MM.1S (cell line): Measurements from ENCODE around the gene PRAMEF2.
"Not testable (repeated sequence)": the region's sequence is repeated elsewhere in the genome, so short reads cannot be mapped to it uniquely, and the experiment has no call there.

Experiments used
- DNase-seq: peaks from one replicate; pipeline ENCODE4 v3.0.0-alpha.2; 2015
- H2AFZ ChIP-seq: fragments of 300-600 bp; sonication (generic); 2 replicates; pipeline ENCODE4 v1.6.0; 2016; ENCODE audit warnings: antibody characterized with exemption, low read length
- H3F3A ChIP-seq: fragments of 300-600 bp; sonication (generic); 2 replicates; pipeline ENCODE4 v1.6.1; 2016; ENCODE audit warnings: mild to moderate bottlenecking, antibody characterized with exemption, low read length, moderate library complexity, mixed read lengths; ENCODE audit not compliant: insufficient read depth
- H3K27ac ChIP-seq: fragments of 300-600 bp; sonication (generic); 2 replicates; pipeline ENCODE4 v1.5.1; 2016; ENCODE audit warnings: mild to moderate bottlenecking, low read length
- H3K27me3 ChIP-seq: fragments of 300-600 bp; sonication (generic); replicated peaks from 2 replicates; pipeline ENCODE4 v1.6.0; 2016; ENCODE audit warnings: low read length; ENCODE audit not compliant: insufficient read depth
- H3K36me3 ChIP-seq: fragments of 300-600 bp; sonication (generic); replicated peaks from 2 replicates; pipeline ENCODE4 v1.6.1; 2016; ENCODE audit warnings: mild to moderate bottlenecking, low read length, mixed read lengths; ENCODE audit not compliant: insufficient read depth
- H3K4me1 ChIP-seq: fragments of 300-600 bp; sonication (generic); 2 replicates; pipeline ENCODE4 v1.6.1; 2016; ENCODE audit warnings: low read length, mixed read lengths
- H3K4me2 ChIP-seq: fragments of 300-600 bp; sonication (generic); 2 replicates; pipeline ENCODE4 v1.6.0; 2016; ENCODE audit warnings: low read depth, low read length
- H3K4me3 ChIP-seq: fragments of 300-600 bp; sonication (generic); 2 replicates; pipeline ENCODE4 v1.5.1; 2016; ENCODE audit warnings: low read length, mixed read lengths
- H3K79me2 ChIP-seq: fragments of 300-600 bp; sonication (generic); 2 replicates; pipeline ENCODE4 v1.6.1; 2016; ENCODE audit warnings: mixed run types, low read length, mixed read lengths
- H3K9ac ChIP-seq: fragments of 300-600 bp; sonication (generic); 2 replicates; pipeline ENCODE4 v1.6.1; 2016; ENCODE audit warnings: low read length, mixed read lengths
- H3K9me2 ChIP-seq: fragments of 300-600 bp; sonication (generic); replicated peaks from 2 replicates; pipeline ENCODE4 v1.6.1; 2016; ENCODE audit warnings: mild to moderate bottlenecking, low read length, mixed read lengths; ENCODE audit not compliant: insufficient read depth
- H3K9me3 ChIP-seq: fragments of 300-600 bp; sonication (generic); replicated peaks from 2 replicates; pipeline ENCODE4 v1.6.1; 2016; ENCODE audit warnings: mild to moderate bottlenecking, low read length, mixed read lengths; ENCODE audit not compliant: insufficient read depth
- H4K20me1 ChIP-seq: fragments of 300-600 bp; sonication (generic); 2 replicates; pipeline ENCODE4 v1.6.1; 2016; ENCODE audit warnings: mild to moderate bottlenecking, low read length, moderate library complexity, mixed read lengths; ENCODE audit not compliant: insufficient read depth

PRAMEF2 gene

DNA sequence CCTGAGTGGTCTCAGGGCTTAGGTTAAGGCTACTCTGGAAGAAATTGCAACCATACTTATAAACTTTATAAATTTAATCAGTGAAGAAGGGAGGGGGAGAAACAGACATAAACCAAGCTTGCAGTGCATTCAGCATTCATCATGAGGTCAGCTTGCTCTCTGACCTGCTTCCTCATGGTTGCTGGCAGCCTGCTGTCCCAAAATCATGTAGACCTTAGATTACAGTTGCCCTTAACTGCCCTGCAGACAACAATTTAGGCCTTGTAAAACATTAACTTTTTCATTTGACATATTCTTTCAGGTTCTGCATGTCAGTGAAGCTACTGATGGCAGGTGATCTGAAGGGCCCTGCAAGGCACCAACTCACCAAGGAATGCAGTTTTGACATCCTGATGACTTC, 42.3 kb downstream of the PRAMEF2 start:
- H3K9me2 ChIP-seq, H3K27me3 ChIP-seq, H3K36me3 ChIP-seq: not testable (repeated sequence)

DNA sequence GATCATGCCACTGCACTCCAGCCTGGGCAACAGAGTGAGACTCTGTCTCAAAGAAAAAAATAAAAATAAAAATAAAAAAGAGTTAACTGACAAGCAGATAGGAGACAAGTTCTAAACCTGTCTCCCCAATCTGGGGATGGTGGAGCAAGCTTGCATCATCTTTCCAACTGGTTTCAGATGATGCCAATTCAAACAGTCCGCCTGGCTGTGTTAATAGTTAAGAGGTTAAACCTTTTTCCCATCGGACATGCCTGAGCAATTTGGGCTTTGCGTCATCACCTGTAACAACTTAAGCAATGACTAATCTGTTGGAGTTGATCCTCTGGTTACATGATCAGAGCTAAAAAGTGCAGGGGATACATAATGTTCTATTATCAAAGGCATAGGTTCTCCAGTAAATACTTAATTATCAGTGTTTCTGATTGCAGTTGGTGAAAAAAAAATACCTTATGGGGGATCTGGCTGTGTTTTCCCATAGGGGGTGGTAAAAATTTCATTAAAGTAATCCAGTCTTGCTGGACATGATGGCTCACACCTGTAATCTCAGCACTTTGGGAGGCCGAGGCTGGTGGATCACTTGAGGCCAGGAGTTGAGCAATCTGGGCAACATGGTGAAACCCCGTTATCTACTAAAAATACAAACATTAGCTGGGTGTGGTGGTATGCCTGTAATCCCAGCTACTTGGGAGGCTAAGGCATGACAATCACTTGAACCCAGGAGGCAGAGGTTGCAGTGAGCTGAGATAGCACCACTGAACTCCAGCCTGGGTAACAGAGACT, 47.1 kb downstream of the PRAMEF2 start:
- H3K4me1 ChIP-seq, H3K9ac ChIP-seq, H3K9me3 ChIP-seq, H3K4me3 ChIP-seq, H3K36me3 ChIP-seq, H3F3A ChIP-seq, H3K9me2 ChIP-seq, H3K27me3 ChIP-seq, H3K4me2 ChIP-seq, DNase-seq, H2AFZ ChIP-seq, H3K79me2 ChIP-seq, H4K20me1 ChIP-seq, H3K27ac ChIP-seq: not testable (repeated sequence)

More for the DNA sequence above, 42.3 kb downstream of the PRAMEF2 start:
- H2AFZ ChIP-seq, H3K4me1 ChIP-seq, H4K20me1 ChIP-seq, H3K9me3 ChIP-seq, H3K27ac ChIP-seq, H3K79me2 ChIP-seq, H3K9ac ChIP-seq, H3K4me3 ChIP-seq, DNase-seq, H3F3A ChIP-seq, H3K4me2 ChIP-seq: not testable (repeated sequence)
